HuH-7.5 (cell line): Measurements from ENCODE around the gene MLLT1.

Experiments used
- DNase-seq: peaks from one replicate; pipeline ENCODE4 v3.0.0; 2011; ENCODE audit warnings: low spot score

The MLLT1 gene

GRCh38 chr19:6274756-6275155, 5.0 kb downstream of the MLLT1 start:
- DNase-seq, result no peak

- DNase-seq, result no peak
Observed at GRCh38 chr19:6273701-6274601, 5.8 kb downstream of the MLLT1 start.

GRCh38 chr19:6272913-6273600, 6.7 kb downstream of the MLLT1 start:
- DNase-seq, result no peak

- DNase-seq, result no peak
Observed at GRCh38 chr19:6272411-6272791, 7.4 kb downstream of the MLLT1 start.

GRCh38 chr19:6271721-6272410, 7.9 kb downstream of the MLLT1 start:
- DNase-seq, result no peak

- DNase-seq, result no peak
Observed at GRCh38 chr19:6271251-6271650, 8.5 kb downstream of the MLLT1 start.

- no peak for DNase-seq
Observed at GRCh38 chr19:6270822-6271221, 9.0 kb downstream of the MLLT1 start.

GRCh38 chr19:6270076-6270745, 9.6 kb downstream of the MLLT1 start:
- DNase-seq, result no peak

- DNase-seq, result no peak
Observed at GRCh38 chr19:6269101-6269886, 10.5 kb downstream of the MLLT1 start.

- DNase-seq, result no peak
Observed at GRCh38 chr19:6268382-6268771, 11.4 kb downstream of the MLLT1 start.

GRCh38 chr19:6267552-6268381, 12.0 kb downstream of the MLLT1 start:
- no peak for DNase-seq

GRCh38 chr19:6264803-6265202, 15.0 kb downstream of the MLLT1 start:
- no peak for DNase-seq

GRCh38 chr19:6263735-6264444, 15.9 kb downstream of the MLLT1 start:
- DNase-seq, result no peak

GRCh38 chr19:6263306-6263705, 16.5 kb downstream of the MLLT1 start:
- DNase-seq, result no peak

- no peak for DNase-seq
Observed at GRCh38 chr19:6262519-6262918, 17.3 kb downstream of the MLLT1 start.

- DNase-seq, result no peak
Observed at GRCh38 chr19:6261883-6262282, 17.9 kb downstream of the MLLT1 start.

GRCh38 chr19:6260912-6261650, 18.7 kb downstream of the MLLT1 start:
- DNase-seq, result peak; percentile 61

GRCh38 chr19:6260376-6260775, 19.4 kb downstream of the MLLT1 start:
- DNase-seq, result no peak

GRCh38 chr19:6259312-6259861, 20.4 kb downstream of the MLLT1 start:
- no peak for DNase-seq
